GM21515 (cell line): ENCODE measurements around the gene LIPI.
A peak's percentile ranks its signal among the peaks of the same experiment; 100 is the strongest.
"Not testable (repeated sequence)": the region's sequence is repeated elsewhere in the genome, so short reads cannot be mapped to it uniquely, and the experiment has no call there.

Source experiments
- ATAC-seq: cut with Tn5 transposase; IDR thresholded peaks from one replicate; pipeline ENCODE4 v1.9.1; 2021; ENCODE audit not compliant: unreplicated experiment

LIPI gene

DNA sequence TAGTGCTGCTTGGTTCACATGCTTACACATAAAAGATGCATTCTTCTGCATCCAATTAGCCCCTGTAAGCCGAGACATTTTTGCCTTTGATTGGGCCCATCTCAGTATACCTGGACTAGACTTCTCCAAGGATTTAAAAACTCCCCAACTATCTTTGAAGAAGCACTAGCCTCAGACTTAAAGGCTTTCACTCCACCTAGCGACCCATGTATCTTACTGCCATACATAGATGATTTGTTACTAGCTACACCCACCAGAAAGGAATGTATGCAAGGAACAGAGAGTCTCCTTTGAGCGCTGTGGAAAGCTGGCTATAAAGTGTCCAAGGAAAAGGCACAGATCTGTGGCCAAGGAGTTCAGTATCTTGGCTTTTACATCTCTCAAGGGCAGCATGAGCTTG, 91.7 kb downstream of the LIPI start:
- ATAC-seq = no peak

DNA sequence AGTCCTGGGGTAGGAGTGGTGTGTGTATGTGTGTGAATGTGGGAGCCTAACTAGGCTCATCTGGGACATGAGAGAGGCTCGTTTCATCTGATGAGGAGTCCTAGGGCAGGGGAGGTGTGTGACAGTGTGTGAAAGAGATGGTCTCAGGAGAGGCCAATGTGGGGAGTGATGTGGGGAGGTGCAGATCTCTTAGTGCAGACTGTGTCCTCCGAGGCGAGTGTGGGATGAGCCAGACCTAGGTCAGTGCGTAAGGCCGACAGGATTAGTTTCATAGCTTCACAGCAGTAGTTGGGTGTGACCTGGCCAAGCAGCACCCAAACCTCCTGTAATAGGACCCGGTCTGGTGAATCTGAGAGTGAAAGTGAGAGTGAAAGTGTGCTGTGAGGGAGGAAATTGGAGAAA, 94.7 kb downstream of the LIPI start:
- ATAC-seq = peak; percentile 74

DNA sequence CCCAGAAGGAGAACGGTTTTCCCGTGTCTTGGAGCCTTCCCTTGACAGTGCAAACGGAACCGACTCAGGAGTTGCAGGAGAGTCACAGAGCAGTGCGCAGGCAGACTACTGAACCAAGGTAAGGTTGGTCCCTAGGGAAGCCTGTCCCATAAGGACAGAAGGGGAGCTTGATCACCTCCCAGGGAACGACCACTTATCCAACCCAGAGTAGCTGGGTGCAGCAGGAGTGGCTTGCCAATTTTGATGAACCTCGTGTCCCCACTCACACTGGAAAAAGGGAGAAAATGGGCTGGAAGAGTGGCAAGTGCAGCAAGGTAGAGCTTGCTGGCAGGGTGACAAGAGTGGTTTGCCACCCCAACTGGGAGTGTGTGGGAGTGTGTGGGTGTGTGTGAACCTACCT, 95.1 kb downstream of the LIPI start:
- ATAC-seq = peak; percentile 9

DNA sequence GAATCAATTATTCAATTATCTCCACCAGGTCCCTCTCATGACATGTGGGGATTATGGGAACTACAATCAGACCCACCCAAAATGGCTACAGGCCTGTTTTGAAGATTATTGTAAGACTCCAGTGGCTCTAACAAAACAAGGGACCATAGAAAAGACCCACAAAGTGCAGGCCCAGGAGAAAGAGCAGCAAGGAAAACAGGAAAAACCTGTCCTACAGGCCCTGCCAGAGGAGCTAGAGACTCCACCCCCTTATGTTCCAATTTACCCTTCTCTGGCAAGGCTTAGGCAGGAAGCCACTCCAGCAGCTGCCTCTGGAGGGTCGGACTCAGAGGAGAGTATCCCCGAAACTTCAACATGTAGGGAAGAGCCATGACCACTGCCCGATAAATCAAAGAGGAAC, 96.5 kb downstream of the LIPI start:
- no peak for ATAC-seq

DNA sequence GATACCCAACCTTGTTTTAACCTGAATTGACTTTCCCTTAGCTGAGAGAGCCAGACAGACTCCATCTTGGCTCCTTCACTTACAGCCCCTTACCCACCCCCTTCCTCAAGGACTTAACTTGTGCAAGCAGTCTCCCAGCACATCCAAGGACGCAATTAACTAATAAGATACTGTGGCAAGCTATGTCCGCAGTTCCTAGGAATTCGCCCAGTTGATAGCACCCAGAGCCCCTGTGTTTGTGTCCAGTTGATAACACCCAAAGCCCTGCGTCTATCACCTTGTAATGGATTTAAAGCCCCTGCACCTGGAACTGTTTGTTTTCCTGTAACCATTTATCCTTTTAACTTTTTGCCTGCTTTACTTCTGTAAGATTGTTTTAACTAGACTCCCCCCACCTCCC, 106.2 kb downstream of the LIPI start:
- ATAC-seq = not testable (repeated sequence)

DNA sequence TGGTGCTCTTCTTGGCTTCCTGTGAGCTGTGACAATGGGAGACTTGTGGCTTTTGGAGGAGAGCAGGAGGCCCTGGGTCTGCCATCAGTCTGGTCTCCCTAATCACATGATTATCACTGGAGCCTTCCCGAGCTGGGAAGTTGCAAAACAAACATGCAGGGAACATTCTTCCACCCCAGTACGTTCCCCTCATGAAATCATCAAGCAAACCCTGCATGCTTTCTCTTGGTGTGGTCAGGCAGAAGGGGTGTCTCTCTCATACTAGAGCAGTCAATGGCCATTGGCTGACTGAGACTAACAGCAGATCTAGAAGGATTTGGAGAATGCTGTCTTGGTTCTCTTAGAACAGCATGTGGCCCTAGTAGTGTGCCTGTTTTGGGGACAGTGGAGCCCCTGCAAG, 111.2 kb downstream of the LIPI start:
- no peak for ATAC-seq

DNA sequence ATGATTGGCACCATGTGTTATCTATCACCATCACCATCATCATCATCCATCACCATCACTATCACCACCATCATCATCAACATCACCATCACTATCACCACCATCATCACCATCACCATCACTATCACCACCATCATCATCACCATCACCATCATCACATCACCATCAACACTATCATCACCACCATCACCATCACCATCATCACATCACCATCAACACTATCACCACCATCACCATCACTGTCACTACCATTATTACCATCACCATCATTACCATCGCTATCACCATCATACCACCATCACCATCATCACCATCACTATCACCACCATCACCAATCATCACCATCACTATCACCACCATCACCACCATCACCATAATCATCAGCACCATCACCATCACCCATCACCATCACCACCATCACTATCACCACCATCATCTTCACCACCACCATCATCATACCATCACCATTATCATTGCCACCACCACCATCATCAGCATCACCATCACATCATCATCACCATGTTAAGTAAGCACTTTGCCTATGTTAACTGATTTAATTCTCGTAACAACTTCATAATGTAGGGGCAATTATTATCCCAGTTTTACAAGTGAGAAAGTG, 112.8 kb downstream of the LIPI start:
- ATAC-seq = no peak

DNA sequence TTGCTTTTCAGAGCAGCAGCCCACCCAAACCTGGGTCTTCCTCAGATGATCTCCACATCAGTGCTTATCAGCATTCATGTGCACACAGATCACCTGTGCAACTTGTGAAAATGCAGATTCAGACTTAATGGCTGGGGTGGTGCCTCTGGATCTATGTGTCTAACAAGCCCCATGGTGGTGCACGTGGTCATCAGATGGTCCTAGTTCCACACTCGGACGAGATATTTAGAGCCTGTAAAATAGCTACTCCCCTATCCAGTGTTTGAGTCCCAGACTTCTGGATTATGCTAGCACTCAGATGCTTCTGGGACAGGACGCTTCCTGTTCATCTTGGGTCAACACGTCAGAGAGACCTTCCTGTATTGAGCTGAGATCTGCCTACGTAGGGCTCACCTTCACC, 114.2 kb downstream of the LIPI start:
- no peak for ATAC-seq

DNA sequence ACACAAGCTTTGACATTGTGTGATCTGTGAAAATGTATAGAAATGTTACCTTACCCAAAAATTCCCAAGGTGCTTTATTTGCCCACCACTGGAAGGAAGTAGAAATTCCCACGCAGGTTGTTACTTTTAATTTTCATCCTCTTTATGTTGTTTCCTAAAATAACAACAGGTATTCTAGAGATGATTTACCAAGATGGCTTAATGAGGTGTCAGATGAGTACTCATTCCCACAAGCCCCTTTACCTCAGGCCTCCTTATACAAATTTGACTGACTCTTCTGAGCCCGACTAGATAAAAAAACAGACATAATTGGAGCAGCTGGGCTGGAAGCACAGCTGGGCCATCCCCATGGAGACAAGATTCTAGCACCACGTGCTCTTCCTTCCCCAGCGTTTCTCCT, 114.6 kb downstream of the LIPI start:
- ATAC-seq = no peak

DNA sequence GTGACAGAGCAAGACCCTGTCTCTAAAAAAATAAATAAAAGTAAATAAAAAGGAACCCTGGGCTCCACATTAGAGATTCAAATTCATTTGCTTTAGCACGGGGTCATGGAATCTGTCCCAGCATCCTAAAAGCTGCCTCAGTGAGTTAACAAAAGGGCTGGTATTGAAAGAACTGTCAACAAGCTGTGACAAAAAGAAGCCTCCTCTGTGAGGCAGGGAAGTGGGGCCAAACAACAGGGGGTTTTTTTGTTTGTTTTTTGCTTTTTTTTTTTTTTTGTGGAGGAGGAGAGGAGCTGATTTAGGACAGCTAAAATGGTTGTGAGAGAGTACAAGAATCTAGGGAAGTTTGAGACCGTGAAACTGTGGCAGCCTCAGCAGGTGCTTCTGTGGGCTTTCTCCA, 115.7 kb downstream of the LIPI start:
- ATAC-seq = no peak

DNA sequence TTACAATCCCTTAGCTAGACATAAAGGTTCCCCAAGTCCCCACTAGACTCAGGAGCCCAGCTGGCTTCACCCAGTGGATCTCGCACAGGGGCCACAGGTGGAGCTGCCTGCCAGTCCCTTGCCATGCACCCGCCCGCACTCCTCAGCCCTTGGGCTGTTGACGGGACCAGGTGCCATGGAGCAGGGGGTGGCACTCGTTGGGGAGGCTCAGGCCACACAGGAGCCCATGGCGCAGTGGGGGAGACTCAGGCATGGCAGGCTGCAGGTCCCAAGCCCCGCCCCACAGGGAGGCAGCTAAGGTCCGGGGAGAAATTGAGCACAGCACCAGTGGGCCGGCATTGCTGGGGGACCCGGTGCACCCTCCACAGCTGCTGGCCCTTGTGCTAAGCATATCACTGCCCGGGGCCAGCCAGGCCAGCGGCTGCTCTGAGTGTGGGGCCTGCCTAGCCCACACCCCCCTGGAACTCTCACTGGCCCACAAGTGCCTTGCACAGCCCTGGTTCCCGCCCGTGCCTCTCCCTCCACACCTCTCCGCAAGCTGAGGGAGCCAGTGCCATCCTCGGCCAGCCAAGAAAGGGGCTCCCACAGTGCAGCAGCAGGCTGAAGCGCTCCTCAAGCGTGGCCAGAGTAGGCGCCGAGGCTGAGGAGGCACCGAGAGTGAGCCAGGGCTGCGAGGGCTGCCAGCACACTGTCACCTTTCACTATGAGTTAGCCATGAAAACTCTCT, 117.8 kb downstream of the LIPI start:
- ATAC-seq = no peak

DNA sequence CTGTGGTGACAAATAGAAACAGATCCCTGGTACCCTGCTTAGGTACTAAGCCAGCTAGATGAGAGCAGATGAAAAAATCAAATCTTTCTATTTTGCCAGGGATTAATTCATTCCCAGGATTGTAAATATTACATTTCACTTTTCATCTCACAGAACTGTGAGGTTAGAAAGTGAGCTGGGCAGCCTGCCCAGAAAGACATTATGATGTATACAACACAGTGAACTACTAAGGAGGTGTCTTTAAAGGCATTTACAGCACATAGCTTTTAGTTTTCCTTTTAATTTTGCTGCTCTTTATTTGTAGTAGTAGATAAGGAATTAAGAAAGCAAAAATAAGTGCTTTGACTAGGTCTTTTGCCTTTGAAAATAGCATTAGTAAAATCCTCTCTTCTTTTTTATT, 120.6 kb downstream of the LIPI start:
- ATAC-seq = not testable (repeated sequence)

DNA sequence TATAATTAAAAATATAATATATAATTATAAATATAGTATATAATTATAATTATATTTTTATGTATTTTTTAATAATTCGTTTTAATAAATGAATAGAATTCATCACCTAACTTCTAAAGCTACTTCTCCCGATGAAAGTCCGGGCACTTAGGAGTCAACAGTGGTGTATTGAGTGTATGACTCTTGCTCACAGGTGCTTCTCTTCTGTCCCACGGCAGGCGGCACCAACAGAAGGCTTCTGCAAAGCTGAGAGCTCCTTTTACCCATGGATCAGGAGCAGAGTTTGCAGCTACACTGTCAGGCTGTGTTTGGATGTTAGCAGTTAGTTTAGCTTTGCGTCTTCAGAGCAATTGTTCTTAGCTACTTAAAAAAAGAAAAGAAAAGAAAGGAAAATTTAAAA, 122.4 kb downstream of the LIPI start:
- no peak for ATAC-seq

DNA sequence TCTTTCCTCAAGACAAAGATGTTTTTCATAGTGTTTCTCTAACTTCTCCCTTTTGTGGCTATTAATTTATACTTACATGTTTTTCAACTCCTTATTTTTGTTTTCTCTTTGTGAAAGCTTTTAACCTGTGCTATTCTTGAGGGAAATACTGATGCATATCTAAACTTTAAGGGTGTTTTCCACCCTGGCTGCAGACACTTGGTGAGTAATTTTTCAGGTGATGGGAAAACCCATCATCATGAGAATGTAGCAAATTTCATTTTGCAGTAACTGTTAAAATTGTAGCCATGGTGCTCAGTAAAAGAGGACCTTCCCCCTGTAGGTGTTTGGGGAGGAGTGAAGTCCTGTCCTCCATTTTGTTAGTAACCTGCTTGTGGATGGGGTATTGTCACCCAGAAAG, 124.2 kb downstream of the LIPI start:
- peak; percentile 66 for ATAC-seq

DNA sequence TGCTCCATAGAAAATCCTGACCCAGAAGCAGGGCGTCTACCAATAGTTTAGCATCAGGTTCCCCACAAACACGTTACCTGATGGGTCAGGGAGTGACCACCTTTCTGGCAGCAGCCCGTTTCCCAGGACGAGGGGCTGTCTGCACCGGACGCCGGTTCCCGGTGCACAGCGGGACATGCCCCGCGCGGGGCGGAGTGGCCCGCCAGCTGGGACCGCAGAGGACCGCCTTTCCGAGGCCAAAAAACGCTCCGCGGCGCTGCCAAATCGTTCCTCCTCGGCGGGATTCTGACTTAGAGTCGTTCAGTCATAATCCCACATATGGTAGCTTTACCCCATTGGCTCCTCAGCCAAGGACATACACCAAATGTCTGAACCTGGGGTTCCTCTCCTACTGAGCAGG, 126.1 kb downstream of the LIPI start:
- ATAC-seq = no peak

DNA sequence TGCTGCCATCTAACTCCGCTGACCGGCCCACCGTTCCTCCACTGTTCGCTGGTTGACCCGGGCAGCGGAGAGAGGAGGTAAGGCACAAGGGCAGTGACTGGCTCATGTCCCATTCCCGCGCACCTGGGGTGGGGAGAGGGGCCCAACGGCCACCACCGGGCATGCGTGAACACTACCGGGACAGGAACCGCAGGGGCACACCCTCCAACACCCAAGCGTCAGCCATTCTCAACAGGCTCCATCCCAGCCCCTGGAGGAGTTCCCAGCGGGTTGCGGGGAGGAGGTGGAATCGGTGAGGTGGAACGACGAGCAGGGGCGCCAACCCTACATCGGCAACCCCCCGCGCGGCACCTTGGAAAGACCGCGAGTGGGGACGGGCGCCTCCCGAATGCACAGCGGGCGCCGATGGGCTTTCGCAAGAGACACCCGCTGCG, 126.7 kb downstream of the LIPI start:
- ATAC-seq = no peak

DNA sequence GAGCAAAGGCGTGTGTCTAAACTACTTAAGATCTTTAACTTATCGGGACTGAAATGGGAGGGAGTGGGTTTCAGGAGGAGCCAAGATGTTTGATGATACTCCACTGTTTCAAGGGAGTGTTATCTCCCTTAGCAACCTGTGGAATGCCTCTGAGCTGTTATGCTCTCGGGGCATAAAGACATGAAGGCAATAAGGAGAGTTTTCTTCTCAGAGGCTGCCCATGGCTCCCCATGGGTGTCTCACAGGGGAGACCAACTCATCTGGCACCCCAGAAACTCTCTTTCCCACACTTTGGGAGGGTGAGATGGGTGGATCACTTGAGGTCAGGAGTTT, 130.0 kb downstream of the LIPI start:
- no peak for ATAC-seq

DNA sequence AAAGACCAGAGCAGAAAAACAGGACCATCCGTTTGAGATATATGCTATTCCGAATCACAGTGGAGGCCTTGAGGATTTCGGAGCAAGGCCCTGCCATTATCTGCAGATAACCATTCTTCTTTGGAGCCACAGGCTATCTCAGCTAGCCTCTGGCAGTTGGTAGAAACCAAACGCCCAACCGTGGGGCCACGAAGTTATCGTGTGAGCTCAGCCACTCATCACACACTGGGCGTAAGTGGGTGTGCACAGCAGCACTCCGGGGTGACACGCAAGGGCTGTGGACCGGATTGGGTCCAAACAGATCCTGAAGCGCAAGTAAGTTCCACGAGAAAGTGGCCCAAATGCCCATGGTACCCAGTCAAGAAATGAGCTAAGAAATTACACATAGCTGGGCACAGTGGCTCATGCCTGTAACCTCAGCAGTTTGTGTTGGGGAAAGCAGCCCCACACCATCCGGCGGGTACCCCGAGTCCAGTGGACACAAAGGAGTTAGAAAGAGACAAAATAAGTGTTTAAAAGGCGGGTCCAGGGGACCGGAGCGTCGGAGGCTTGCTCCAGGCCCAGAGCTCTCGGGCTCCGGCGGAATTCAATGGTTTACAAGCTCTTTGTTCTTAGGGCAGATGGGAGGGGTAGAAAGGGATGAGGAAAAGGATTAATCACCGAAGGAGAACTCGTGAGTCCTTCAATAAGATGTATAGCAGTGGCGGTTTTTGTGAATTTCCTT, 130.6 kb downstream of the LIPI start:
- no peak for ATAC-seq

DNA sequence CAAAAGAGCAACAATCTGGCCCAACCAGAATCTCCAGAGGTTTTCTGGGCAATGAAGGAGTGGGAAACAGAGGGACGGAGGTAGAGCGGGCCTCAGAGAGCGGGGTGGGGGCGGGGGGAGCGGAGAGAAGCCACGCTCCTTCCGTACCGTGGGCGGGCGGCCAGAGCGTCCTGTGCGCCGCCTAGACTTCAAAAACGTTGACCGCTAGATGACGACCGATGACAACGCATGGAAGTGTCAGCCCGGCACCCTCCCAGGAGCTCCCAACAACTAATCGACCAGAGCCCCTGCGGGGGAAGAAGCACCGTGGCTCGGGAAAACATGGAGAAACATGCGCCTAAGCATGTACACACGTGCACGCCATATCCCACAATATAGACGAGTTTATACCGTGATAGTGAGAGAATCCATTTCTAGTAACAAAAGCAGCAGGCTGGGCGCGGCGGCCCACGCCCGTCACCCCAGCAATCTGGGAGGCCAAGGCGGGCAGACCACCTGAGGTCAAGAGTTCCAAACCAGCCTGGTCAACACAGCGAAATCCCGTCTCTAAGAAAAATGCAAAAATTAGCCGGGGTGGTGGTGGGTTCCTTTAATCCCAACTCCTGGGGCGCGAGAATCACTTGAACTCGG, 131.9 kb downstream of the LIPI start:
- no peak for ATAC-seq

DNA sequence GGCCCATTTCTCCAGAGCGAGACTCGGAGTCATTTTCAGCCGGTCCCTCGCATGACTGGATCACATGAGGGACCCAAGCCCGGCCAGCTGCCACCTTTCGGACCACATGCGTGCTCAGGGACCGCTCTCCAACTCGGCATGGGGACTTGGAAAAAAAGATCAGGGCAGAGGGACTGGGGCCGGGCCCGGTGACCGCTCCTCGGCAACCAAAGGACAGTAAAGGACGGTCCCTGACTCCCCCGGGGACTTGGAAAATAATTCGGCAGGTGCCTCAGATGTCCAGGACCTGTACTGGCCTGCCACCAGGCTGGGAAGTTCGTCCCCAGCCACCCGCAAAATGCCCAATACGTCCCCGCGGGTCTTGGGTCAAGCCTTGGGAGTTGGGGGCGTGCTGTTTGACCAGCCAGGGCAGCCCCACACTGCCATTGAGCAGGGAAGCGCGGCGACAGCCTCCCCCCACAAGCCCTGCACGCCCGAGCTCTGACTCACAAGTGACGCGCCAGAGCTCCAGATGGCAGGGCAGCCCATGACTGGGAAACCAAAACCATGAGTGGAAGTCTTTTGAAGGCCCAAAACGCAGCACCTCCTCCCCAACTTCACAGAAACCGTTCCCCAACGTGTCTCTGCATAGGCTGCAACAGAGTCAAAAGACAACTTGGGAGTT, 134.5 kb downstream of the LIPI start:
- no peak for ATAC-seq

DNA sequence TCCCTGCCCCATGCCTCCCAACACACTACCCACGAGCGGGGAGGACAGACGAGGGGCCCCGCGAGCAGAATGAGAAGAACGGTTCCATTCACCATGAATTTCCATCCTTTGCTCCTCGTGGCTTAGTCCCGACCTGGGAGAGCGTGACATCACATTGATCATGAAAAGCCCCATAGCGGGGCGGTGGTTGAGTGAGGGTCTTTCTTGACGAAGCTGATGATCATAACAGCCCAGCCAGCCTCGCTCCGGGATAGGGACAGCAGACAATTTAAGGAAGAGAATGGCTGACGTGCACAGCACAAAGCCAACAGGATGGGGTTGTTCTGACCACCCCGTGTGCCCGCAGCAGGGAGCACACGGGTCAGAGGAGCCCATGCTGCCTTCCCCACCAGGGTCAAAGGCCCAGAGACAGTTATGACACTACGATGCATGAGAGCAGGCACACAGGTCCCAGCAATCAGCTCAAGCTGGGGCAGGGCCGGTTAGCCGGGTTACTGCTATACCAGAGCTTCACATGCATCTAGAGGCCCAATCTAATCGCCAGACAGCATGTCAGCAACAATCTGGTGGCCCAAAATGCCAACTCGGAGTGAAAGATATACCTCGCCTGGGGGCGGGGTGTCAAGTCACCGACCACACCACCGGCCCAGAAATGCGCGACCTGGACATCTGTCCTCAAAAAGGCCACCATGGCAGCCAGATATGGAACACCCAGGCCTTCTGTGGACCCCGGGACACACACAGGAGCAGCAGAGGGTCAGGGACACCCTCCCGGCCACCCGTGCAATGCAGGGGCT, 135.2 kb downstream of the LIPI start:
- no peak for ATAC-seq
